Measurements from ENCODE around the gene TRAK1.

The TRAK1 gene

GRCh38 chr3:42077785-42078184 is 13.4 kb upstream of the TRAK1 start:
- TF ChIP-seq CTCF (conservative IDR thresholded peaks at IDR 0.05; ENCODE audit: low read length) = no peak
- DNase-seq (ENCODE audit: low read depth) = no peak
- no peak overlapping the region for H3K4me3 ChIP-seq (ENCODE audit: low read length)

DNA sequence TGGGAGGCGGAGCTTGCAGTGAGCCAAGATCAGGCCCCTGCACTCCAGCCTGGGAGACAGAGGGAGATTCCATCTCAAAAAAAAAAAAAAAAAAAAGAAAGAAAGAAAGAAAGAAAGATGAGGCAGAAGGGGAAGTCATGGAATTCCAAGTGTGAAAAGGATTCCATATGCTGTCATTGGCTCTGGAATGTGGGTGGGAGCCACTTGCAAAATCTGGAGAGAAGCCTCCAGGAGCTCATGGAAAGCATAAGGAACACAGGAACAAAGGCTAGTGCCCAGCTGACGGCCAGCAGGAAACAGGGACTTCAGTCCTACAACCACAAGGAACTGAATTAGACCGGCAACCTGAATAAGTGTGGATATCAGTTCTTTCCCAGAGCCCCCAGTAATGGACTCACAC is 12.5 kb upstream of the TRAK1 start:
- H3K4me3 ChIP-seq (ENCODE audit: low read length) = no peak overlapping the region
- peak; percentile 71 for DNase-seq (ENCODE audit: low read depth)
- TF ChIP-seq CTCF (conservative IDR thresholded peaks at IDR 0.05; ENCODE audit: low read length) = no peak

- TF ChIP-seq CTCF (conservative IDR thresholded peaks at IDR 0.05; ENCODE audit: low read length) = no peak
- DNase-seq (ENCODE audit: low read depth) = no peak
- H3K4me3 ChIP-seq (ENCODE audit: low read length) = no peak overlapping the region
Observed at GRCh38 chr3:42079701-42080452, 11.3 kb upstream of the TRAK1 start.

- DNase-seq (ENCODE audit: low read depth) = peak; percentile 76
- TF ChIP-seq CTCF (conservative IDR thresholded peaks at IDR 0.05; ENCODE audit: low read length) = no peak
- H3K4me3 ChIP-seq (ENCODE audit: low read length) = no peak overlapping the region
Observed at GRCh38 chr3:42080453-42080872, 10.7 kb upstream of the TRAK1 start.

GRCh38 chr3:42081838-42082473 is 9.2 kb upstream of the TRAK1 start:
- no peak for DNase-seq (ENCODE audit: low read depth)

GRCh38 chr3:42084586-42084985 is 6.6 kb upstream of the TRAK1 start:
- H3K4me3 ChIP-seq (ENCODE audit: low read length) = no peak overlapping the region
- no peak for DNase-seq (ENCODE audit: low read depth)
- TF ChIP-seq CTCF (conservative IDR thresholded peaks at IDR 0.05; ENCODE audit: low read length) = no peak

More at GRCh38 chr3:42081838-42082473, 9.2 kb upstream of the TRAK1 start:
- H3K4me3 ChIP-seq (ENCODE audit: low read length) = no peak overlapping the region
- TF ChIP-seq CTCF (conservative IDR thresholded peaks at IDR 0.05; ENCODE audit: low read length) = no peak

Data from AG10803 (cell line).